GM19455 (cell line): ENCODE measurements around the gene DOCK1.
"Not testable (repeated sequence)": the region's sequence is repeated elsewhere in the genome, so short reads cannot be mapped to it uniquely, and the experiment has no call there.

ENCODE experiments used
- ATAC-seq: cut with Tn5 transposase; IDR thresholded peaks from one replicate; pipeline ENCODE4 v1.9.1; 2021; ENCODE audit not compliant: unreplicated experiment

DOCK1 gene

GRCh38 chr10:126904818-126905701 lies at the start of gene DOCK1:
TSS of gene DOCK1 (plus strand) at chr10:126905428. CDS start at chr10:126905518, 90 bp downstream.
- no peak for ATAC-seq

GRCh38 chr10:126857178-126857806 lies 47.9 kb upstream of the DOCK1 start:
- ATAC-seq = no peak

GRCh38 chr10:126867567-126868365 lies 37.5 kb upstream of the DOCK1 start:
- no peak for ATAC-seq

- no peak for ATAC-seq
These were observed 36.9 kb upstream of the DOCK1 start for GRCh38 chr10:126868371-126868770.

- ATAC-seq = no peak
These were observed 33.1 kb upstream of the DOCK1 start for GRCh38 chr10:126872135-126872534.

GRCh38 chr10:126872768-126873167 lies 32.5 kb upstream of the DOCK1 start:
- no peak for ATAC-seq

- ATAC-seq = no peak
These were observed 28.8 kb upstream of the DOCK1 start for GRCh38 chr10:126876456-126876855.

GRCh38 chr10:126877390-126877789 lies 27.8 kb upstream of the DOCK1 start:
- ATAC-seq = no peak

GRCh38 chr10:126878594-126878993 lies 26.6 kb upstream of the DOCK1 start:
- ATAC-seq = no peak

GRCh38 chr10:126880926-126881325 lies 24.3 kb upstream of the DOCK1 start:
- no peak for ATAC-seq

- not testable (repeated sequence) for ATAC-seq
These were observed 23.2 kb upstream of the DOCK1 start for GRCh38 chr10:126882055-126882454.

GRCh38 chr10:126888436-126888835 lies 16.8 kb upstream of the DOCK1 start:
- not testable (repeated sequence) for ATAC-seq

GRCh38 chr10:126889421-126889820 lies 15.8 kb upstream of the DOCK1 start:
- no peak for ATAC-seq

- ATAC-seq = not testable (repeated sequence)
These were observed 14.4 kb upstream of the DOCK1 start for GRCh38 chr10:126890797-126891196.

- ATAC-seq = no peak
These were observed 12.7 kb upstream of the DOCK1 start for GRCh38 chr10:126892226-126893175.

- no peak for ATAC-seq
These were observed 12.0 kb upstream of the DOCK1 start for GRCh38 chr10:126893206-126893605.

- ATAC-seq = no peak
These were observed 11.4 kb upstream of the DOCK1 start for GRCh38 chr10:126893841-126894240.

- ATAC-seq = no peak
These were observed 9.9 kb upstream of the DOCK1 start for GRCh38 chr10:126895214-126895781.

GRCh38 chr10:126898460-126898859 lies 6.8 kb upstream of the DOCK1 start:
- no peak for ATAC-seq

GRCh38 chr10:126899529-126899928 lies 5.7 kb upstream of the DOCK1 start:
- ATAC-seq = not testable (repeated sequence)
